ENCODE data around the gene SCRG1.

SCRG1 gene

GRCh38 chr4:173401063-173401462 lies 2.1 kb upstream of the SCRG1 start:
- Histone ChIP-seq H3K27me3 (ENCODE audit: low read depth) (no peaks in the 10 kb centered on the region), H3K4me1 (peaks cover 3% of the 10 kb centered on the region; the same call in 1 of the 2 replicates), H3K9me3 (no peaks in the 10 kb centered on the region), H3K4me3 (no peak overlapping the region), H3K36me3 (replicated peaks) (no peaks in the 10 kb centered on the region)
- no peak for DNase-seq (ENCODE audit: low spot score in 2 of 2)
- in situ Hi-C loops (cut with MboI; ENCODE audit: low sequenced_read_pairs): no loop called here

GRCh38 chr4:173398220-173398619 lies 696 bp downstream of the SCRG1 start:
- Histone ChIP-seq H3K4me3 (no peak overlapping the region), H3K27me3 (ENCODE audit: low read depth) (no peaks in the 10 kb centered on the region), H3K36me3 (replicated peaks) (no peaks in the 10 kb centered on the region), H3K4me1 (peaks cover 3% of the 10 kb centered on the region; the same call in 1 of the 2 replicates), H3K9me3 (no peaks in the 10 kb centered on the region)
- in situ Hi-C loops (cut with MboI; ENCODE audit: low sequenced_read_pairs): no loop called here
- DNase-seq (ENCODE audit: low spot score in 2 of 2): no peak

GRCh38 chr4:173397604-173398003 lies 1.3 kb downstream of the SCRG1 start:
- in situ Hi-C loops (cut with MboI; ENCODE audit: low sequenced_read_pairs): no loop called here
- Histone ChIP-seq H3K36me3 (replicated peaks) (no peaks in the 10 kb centered on the region), H3K27me3 (ENCODE audit: low read depth) (no peaks in the 10 kb centered on the region), H3K4me3 (no peak overlapping the region), H3K4me1 (peaks cover 3% of the 10 kb centered on the region; the same call in 1 of the 2 replicates), H3K9me3 (no peaks in the 10 kb centered on the region)
- no peak for DNase-seq (ENCODE audit: low spot score in 2 of 2)

GRCh38 chr4:173391701-173392100 lies 7.2 kb downstream of the SCRG1 start:
- H3K27me3 ChIP-seq (ENCODE audit: low read depth): no peaks in the 10 kb centered on the region
- no peak for DNase-seq (ENCODE audit: low spot score in 2 of 2)
- in situ Hi-C loops (cut with MboI; ENCODE audit: low sequenced_read_pairs): no loop called here
- no peaks in the 10 kb centered on the region for H3K4me1 ChIP-seq
- H3K9me3 ChIP-seq: no peaks in the 10 kb centered on the region
- no peak overlapping the region for H3K4me3 ChIP-seq
- H3K36me3 ChIP-seq (replicated peaks): no peaks in the 10 kb centered on the region

- no peak for DNase-seq (ENCODE audit: low spot score in 2 of 2)
- H3K4me3 ChIP-seq: no peak overlapping the region
- no peaks in the 10 kb centered on the region for H3K36me3 ChIP-seq (replicated peaks)
- H3K9me3 ChIP-seq: no peaks in the 10 kb centered on the region
- peaks cover 4% of the 10 kb centered on the region for H3K4me1 ChIP-seq
- in situ Hi-C loops (cut with MboI; ENCODE audit: low sequenced_read_pairs): no loop called here
- no peaks in the 10 kb centered on the region for H3K27me3 ChIP-seq (ENCODE audit: low read depth)
Observed at GRCh38 chr4:173386751-173387150, 12.2 kb downstream of the SCRG1 start.

GRCh38 chr4:173382349-173382748 lies 16.6 kb downstream of the SCRG1 start:
- in situ Hi-C loops (cut with MboI; ENCODE audit: low sequenced_read_pairs): no loop called here
- H3K4me3 ChIP-seq: no peak overlapping the region
- DNase-seq (ENCODE audit: low spot score in 2 of 2): no peak

GRCh38 chr4:173381610-173382009 lies 17.3 kb downstream of the SCRG1 start:
- peak in 1 of 2 experiments; percentile 77 for DNase-seq (ENCODE audit: low spot score in 2 of 2)
- in situ Hi-C loops (cut with MboI; ENCODE audit: low sequenced_read_pairs): no loop called here
- no peak overlapping the region for H3K4me3 ChIP-seq
- peaks cover 10% of the 10 kb centered on the region for H3K4me1 ChIP-seq
- H3K27me3 ChIP-seq (ENCODE audit: low read depth): no peaks in the 10 kb centered on the region
- H3K36me3 ChIP-seq (replicated peaks): no peaks in the 10 kb centered on the region; the same call in none of the 2 replicates
- H3K9me3 ChIP-seq: no peaks in the 10 kb centered on the region

More at GRCh38 chr4:173382349-173382748, 16.6 kb downstream of the SCRG1 start:
- Histone ChIP-seq H3K9me3 (no peaks in the 10 kb centered on the region), H3K36me3 (replicated peaks) (no peaks in the 10 kb centered on the region; the same call in none of the 2 replicates), H3K27me3 (ENCODE audit: low read depth) (no peaks in the 10 kb centered on the region), H3K4me1 (peaks cover 10% of the 10 kb centered on the region)

- Histone ChIP-seq H3K9me3 (no peaks in the 10 kb centered on the region), H3K4me3 (no peak overlapping the region), H3K36me3 (replicated peaks) (no peaks in the 10 kb centered on the region; the same call in none of the 2 replicates), H3K4me1 (peaks cover 10% of the 10 kb centered on the region), H3K27me3 (ENCODE audit: low read depth) (no peaks in the 10 kb centered on the region)
- no peak for DNase-seq (ENCODE audit: low spot score in 2 of 2)
- in situ Hi-C loops (cut with MboI; ENCODE audit: low sequenced_read_pairs): no loop called here
Observed at GRCh38 chr4:173380987-173381386, 17.9 kb downstream of the SCRG1 start.

GRCh38 chr4:173379929-173380328 lies 19.0 kb downstream of the SCRG1 start:
- H3K4me1 ChIP-seq: peaks cover 10% of the 10 kb centered on the region
- H3K4me3 ChIP-seq: no peak overlapping the region
- H3K9me3 ChIP-seq: no peaks in the 10 kb centered on the region
- DNase-seq (ENCODE audit: low spot score in 2 of 2): no peak
- no peaks in the 10 kb centered on the region for H3K27me3 ChIP-seq (ENCODE audit: low read depth)
- H3K36me3 ChIP-seq (replicated peaks): no peaks in the 10 kb centered on the region; the same call in none of the 2 replicates
- in situ Hi-C loops (cut with MboI; ENCODE audit: low sequenced_read_pairs): no loop called here

GRCh38 chr4:173374588-173374987 lies 24.3 kb downstream of the SCRG1 start:
- H3K4me1 ChIP-seq: peaks cover 5% of the 10 kb centered on the region; the same call in 1 of the 2 replicates
- no peak for DNase-seq (ENCODE audit: low spot score in 2 of 2)
- H3K36me3 ChIP-seq (replicated peaks): peaks cover 5% of the 10 kb centered on the region
- H3K4me3 ChIP-seq: no peak overlapping the region
- in situ Hi-C loops (cut with MboI; ENCODE audit: low sequenced_read_pairs): loop anchor here (5.0 kb wide), 1 partner anchor 42 kb away; the partner anchor contains the start of gene HMGB2
- no peaks in the 10 kb centered on the region for H3K27me3 ChIP-seq (ENCODE audit: low read depth)
- no peaks in the 10 kb centered on the region for H3K9me3 ChIP-seq

GRCh38 chr4:173371292-173372192 lies 27.4 kb downstream of the SCRG1 start:
- Histone ChIP-seq H3K36me3 (replicated peaks) (peaks cover 5% of the 10 kb centered on the region; the same call in 1 of the 2 replicates), H3K9me3 (no peaks in the 10 kb centered on the region), H3K4me1 (peaks cover 26% of the 10 kb centered on the region), H3K27me3 (ENCODE audit: low read depth) (no peaks in the 10 kb centered on the region), H3K4me3 (peak overlapping the region; percentile 75)
- DNase-seq (ENCODE audit: low spot score in 2 of 2): peak; percentile 74 to 81
- in situ Hi-C loops (cut with MboI; ENCODE audit: low sequenced_read_pairs): loop anchor here (5.0 kb wide), 1 partner anchor 39 kb away; the partner anchor contains the start of gene HMGB2

GRCh38 chr4:173370477-173371291 lies 28.2 kb downstream of the SCRG1 start, which contains the start of gene SAP30:
Gene SAP30, plus strand, starts transcription at chr4:173370954. Its CDS starts 229 bp downstream, at chr4:173371183.
- in situ Hi-C loops (cut with MboI; ENCODE audit: low sequenced_read_pairs): loop anchor here (5.0 kb wide), 1 partner anchor 38 kb away; the partner anchor contains the start of gene HMGB2
- H3K9me3 ChIP-seq: no peaks in the 10 kb centered on the region
- H3K27me3 ChIP-seq (ENCODE audit: low read depth): no peaks in the 10 kb centered on the region
- H3K4me1 ChIP-seq: peaks cover 27% of the 10 kb centered on the region
- H3K4me3 ChIP-seq: peak within 1 kb of the TSS; percentile 75
- peak; percentile 96 to 99 for DNase-seq (ENCODE audit: low spot score in 2 of 2)
- H3K36me3 ChIP-seq (replicated peaks): peaks cover 5% of the 10 kb centered on the region; the same call in 1 of the 2 replicates

GRCh38 chr4:173370130-173370476 lies 28.8 kb downstream of the SCRG1 start:
- in situ Hi-C loops (cut with MboI; ENCODE audit: low sequenced_read_pairs): loop anchor here (5.0 kb wide), 1 partner anchor 38 kb away; the partner anchor contains the start of gene HMGB2
- DNase-seq (ENCODE audit: low spot score in 2 of 2): peak in 1 of 2 experiments; percentile 20
- peaks cover 27% of the 10 kb centered on the region for H3K4me1 ChIP-seq
- peaks cover 5% of the 10 kb centered on the region; the same call in 1 of the 2 replicates for H3K36me3 ChIP-seq (replicated peaks)
- H3K27me3 ChIP-seq (ENCODE audit: low read depth): no peaks in the 10 kb centered on the region
- no peaks in the 10 kb centered on the region for H3K9me3 ChIP-seq
- H3K4me3 ChIP-seq: peak overlapping the region; percentile 75
